OCI-LY3 (cell line): Measurements from ENCODE around the gene GRIK1.

Experiments
- H2AFZ ChIP-seq: fragments of 200-600, 300-600 bp; shearing (Covaris generic); 2 replicates; pipeline ENCODE4 v1.6.0; 2014; ENCODE audit warnings: antibody characterized with exemption, low read depth, low read length
- H3K27ac ChIP-seq: fragments of 200-600, 300-600 bp; sonication (generic); 2 replicates; pipeline ENCODE4 v1.5.1; 2014; ENCODE audit warnings: mild to moderate bottlenecking, low read length, moderate library complexity, mixed read lengths
- H3K27me3 ChIP-seq: fragments of 200-600, 300-600 bp; sonication (generic); 2 replicates; pipeline ENCODE4 v1.6.1; 2014; ENCODE audit warnings: low read depth, low read length, mixed read lengths
- H3K36me3 ChIP-seq: fragments of 200-600, 300-600 bp; sonication (generic); replicated peaks from 2 replicates; pipeline ENCODE3; 2014; ENCODE audit warnings: low read depth, low read length, mixed read lengths
- H3K4me1 ChIP-seq: fragments of 300-600, 200-600 bp; sonication (generic); 2 replicates; pipeline ENCODE4 v1.6.1; 2014; ENCODE audit warnings: low read length, mixed read lengths
- H3K4me2 ChIP-seq: fragments of 200-600, 300-600 bp; sonication (generic); 2 replicates; pipeline ENCODE4 v1.6.1; 2014; ENCODE audit warnings: low read length, mixed read lengths
- H3K4me3 ChIP-seq: fragments of 300-600, 200-600 bp; sonication (generic); 2 replicates; pipeline ENCODE4 v1.5.1; 2014; ENCODE audit warnings: antibody characterized with exemption, mild to moderate bottlenecking, low read length, moderate library complexity
- H3K79me2 ChIP-seq: fragments of 300-600, 200-600 bp; shearing (Covaris generic); 2 replicates; pipeline ENCODE4 v1.6.1; 2014; ENCODE audit warnings: mild to moderate bottlenecking, low read length, mixed read lengths
- H3K9ac ChIP-seq: fragments of 300-600, 200-600 bp; shearing (Covaris generic); 2 replicates; pipeline ENCODE4 v1.6.0; 2014; ENCODE audit warnings: mild to moderate bottlenecking, low read length, moderate library complexity
- H3K9me3 ChIP-seq: fragments of 200-600, 300-600 bp; shearing (Covaris generic); 2 replicates; pipeline ENCODE4 v1.6.1; 2014; ENCODE audit warnings: low read length, mixed read lengths; ENCODE audit not compliant: insufficient read depth
- H4K20me1 ChIP-seq: fragments of 200-600, 300-600 bp; sonication (generic); 2 replicates; pipeline ENCODE4 v1.6.1; 2016; ENCODE audit warnings: low read length, mixed read lengths; ENCODE audit not compliant: insufficient read depth
- CTCF ChIP-seq: fragments of 200-600, 300-600 bp; sonication (generic); IDR thresholded peaks from 2 replicates; pipeline ENCODE4 v1.5.1; 2014; ENCODE audit warnings: antibody characterized with exemption, low read length, low read depth
- EZH2phosphoT487 ChIP-seq: fragments of 200-600 bp; shearing (Covaris generic); IDR thresholded peaks from 2 replicates; pipeline ENCODE4 v1.6.1; 2018; ENCODE audit warnings: antibody characterized with exemption, mixed run types, low read depth

The GRIK1 gene

GRCh38 chr21:29582855-29583254 is 356.9 kb downstream of the GRIK1 start:
- no peaks in the 10 kb centered on the region for H3K27me3 ChIP-seq
- TF ChIP-seq EZH2phosphoT487 (no peak), CTCF (no peak)
- H3K9me3 ChIP-seq = no peaks in the 10 kb centered on the region
- H3K4me3 ChIP-seq = no peak overlapping the region
- no peak overlapping the region for H3K27ac ChIP-seq
- H3K9ac ChIP-seq = no peak overlapping the region
- H2AFZ ChIP-seq = no peak overlapping the region
- no peak overlapping the region for H3K4me2 ChIP-seq
- no peaks in the 10 kb centered on the region for H3K36me3 ChIP-seq
- no peaks in the 10 kb centered on the region for H3K79me2 ChIP-seq
- no peaks in the 10 kb centered on the region for H3K4me1 ChIP-seq
- H4K20me1 ChIP-seq = no peaks in the 10 kb centered on the region

- Histone ChIP-seq H3K4me2 (no peak overlapping the region), H3K27ac (no peak overlapping the region), H3K4me1 (no peaks in the 10 kb centered on the region), H2AFZ (no peak overlapping the region), H4K20me1 (no peaks in the 10 kb centered on the region), H3K79me2 (no peaks in the 10 kb centered on the region), H3K27me3 (no peaks in the 10 kb centered on the region), H3K9me3 (no peaks in the 10 kb centered on the region), H3K4me3 (no peak overlapping the region), H3K9ac (no peak overlapping the region), H3K36me3 (no peaks in the 10 kb centered on the region)
- TF ChIP-seq EZH2phosphoT487 (no peak), CTCF (no peak)
Measured at GRCh38 chr21:29581393-29581792, 358.4 kb downstream of the GRIK1 start.

- H3K4me3 ChIP-seq = no peak overlapping the region
- no peaks in the 10 kb centered on the region for H4K20me1 ChIP-seq
- no peak overlapping the region for H3K4me2 ChIP-seq
- no peaks in the 10 kb centered on the region for H3K79me2 ChIP-seq
- no peak overlapping the region for H3K27ac ChIP-seq
- H3K4me1 ChIP-seq = no peaks in the 10 kb centered on the region
- no peaks in the 10 kb centered on the region for H3K9me3 ChIP-seq
- H3K9ac ChIP-seq = no peak overlapping the region
- TF ChIP-seq CTCF (no peak), EZH2phosphoT487 (no peak)
- H3K36me3 ChIP-seq = no peaks in the 10 kb centered on the region
- H3K27me3 ChIP-seq = no peaks in the 10 kb centered on the region
- no peak overlapping the region for H2AFZ ChIP-seq
Measured at GRCh38 chr21:29580732-29581285, 359.0 kb downstream of the GRIK1 start.

GRCh38 chr21:29578306-29578705 is 361.5 kb downstream of the GRIK1 start:
- Histone ChIP-seq H2AFZ (no peak overlapping the region), H3K27ac (no peak overlapping the region), H3K4me3 (no peak overlapping the region), H3K9ac (no peak overlapping the region), H3K36me3 (no peaks in the 10 kb centered on the region), H3K4me2 (no peak overlapping the region), H4K20me1 (no peaks in the 10 kb centered on the region), H3K4me1 (no peaks in the 10 kb centered on the region), H3K9me3 (no peaks in the 10 kb centered on the region), H3K27me3 (no peaks in the 10 kb centered on the region), H3K79me2 (no peaks in the 10 kb centered on the region)
- TF ChIP-seq EZH2phosphoT487 = no peak
- TF ChIP-seq CTCF = no peak
